Effector memory CD4-positive, alpha-beta T cell (primary cell): ENCODE data around the gene CDH12.
"Not testable (repeated sequence)": the region's sequence is repeated elsewhere in the genome, so short reads cannot be mapped to it uniquely, and the experiment has no call there.

Experiments used
- DNase-seq, 3 donors: peaks; one replicate each; pipeline ENCODE4 v3.0.0-alpha.2; 2020
- H3K27ac ChIP-seq: 2 replicates; pipeline ENCODE4 v1.7.0; 2013; ENCODE audit warnings: mild to moderate bottlenecking, low read length, moderate library complexity; ENCODE audit not compliant: insufficient read depth, poor library complexity, severe bottlenecking
- H3K27me3 ChIP-seq: replicated peaks from 2 replicates; pipeline ENCODE4 v1.7.0; 2013; ENCODE audit warnings: mild to moderate bottlenecking, low read length; ENCODE audit not compliant: insufficient read depth, control insufficient read depth, poor library complexity, severe bottlenecking
- H3K36me3 ChIP-seq: 2 replicates; pipeline ENCODE4 v1.7.0; 2013; ENCODE audit warnings: mild to moderate bottlenecking, low read length, moderate library complexity; ENCODE audit not compliant: control insufficient read depth, insufficient read depth
- H3K4me1 ChIP-seq: 2 replicates; pipeline ENCODE4 v1.7.0; 2013; ENCODE audit warnings: low read length, mild to moderate bottlenecking; ENCODE audit not compliant: control insufficient read depth, insufficient read depth, poor library complexity, severe bottlenecking
- H3K4me3 ChIP-seq: 2 replicates; pipeline ENCODE4 v1.7.0; 2013; ENCODE audit warnings: low read length, low read depth, mild to moderate bottlenecking; ENCODE audit not compliant: insufficient read depth, poor library complexity, severe bottlenecking
- H3K9me3 ChIP-seq: 2 replicates; pipeline ENCODE4 v1.7.0; 2013; ENCODE audit warnings: mild to moderate bottlenecking, low read length, moderate library complexity; ENCODE audit not compliant: control insufficient read depth

The CDH12 gene

GRCh38 chr5:22012893-22013292, 840.3 kb downstream of the CDH12 start:
- H3K36me3 ChIP-seq, H3K27ac ChIP-seq, H3K4me3 ChIP-seq: not testable (repeated sequence)

GRCh38 chr5:22010808-22011207, 842.3 kb downstream of the CDH12 start:
- not testable (repeated sequence) for H3K9me3 ChIP-seq, H3K27me3 ChIP-seq, DNase-seq, H3K36me3 ChIP-seq, H3K4me1 ChIP-seq, H3K27ac ChIP-seq, H3K4me3 ChIP-seq

More at GRCh38 chr5:22012893-22013292, 840.3 kb downstream of the CDH12 start:
- DNase-seq, H3K27me3 ChIP-seq, H3K4me1 ChIP-seq, H3K9me3 ChIP-seq: not testable (repeated sequence)

GRCh38 chr5:22001097-22001496, 852.0 kb downstream of the CDH12 start:
- H3K4me3 ChIP-seq, H3K27ac ChIP-seq, H3K9me3 ChIP-seq, DNase-seq, H3K27me3 ChIP-seq, H3K36me3 ChIP-seq, H3K4me1 ChIP-seq: not testable (repeated sequence)

- not testable (repeated sequence) for H3K27ac ChIP-seq, H3K4me1 ChIP-seq, H3K36me3 ChIP-seq, H3K27me3 ChIP-seq, H3K4me3 ChIP-seq, H3K9me3 ChIP-seq, DNase-seq
Observed at GRCh38 chr5:21985799-21986198, 867.3 kb downstream of the CDH12 start.

- H3K9me3 ChIP-seq, DNase-seq, H3K27me3 ChIP-seq, H3K4me3 ChIP-seq, H3K36me3 ChIP-seq, H3K4me1 ChIP-seq, H3K27ac ChIP-seq: not testable (repeated sequence)
Observed at GRCh38 chr5:21951571-21951970, 901.6 kb downstream of the CDH12 start.

GRCh38 chr5:21931116-21931515, 922.0 kb downstream of the CDH12 start:
- Histone ChIP-seq H3K36me3 (no peaks in the 10 kb centered on the region), H3K27ac (no peak overlapping the region), H3K9me3 (no peaks in the 10 kb centered on the region), H3K4me3 (no peak overlapping the region), H3K4me1 (no peaks in the 10 kb centered on the region), H3K27me3 (no peaks in the 10 kb centered on the region)
- DNase-seq: no peak

- Histone ChIP-seq H3K9me3 (no peaks in the 10 kb centered on the region), H3K27ac (no peak overlapping the region), H3K4me1 (no peaks in the 10 kb centered on the region), H3K36me3 (no peaks in the 10 kb centered on the region), H3K4me3 (no peak overlapping the region), H3K27me3 (no peaks in the 10 kb centered on the region)
- no peak for DNase-seq
Observed at GRCh38 chr5:21919414-21920022, 933.6 kb downstream of the CDH12 start.

GRCh38 chr5:21918451-21918850, 934.7 kb downstream of the CDH12 start:
- Histone ChIP-seq H3K36me3 (no peaks in the 10 kb centered on the region), H3K9me3 (no peaks in the 10 kb centered on the region), H3K4me3 (no peak overlapping the region), H3K27me3 (no peaks in the 10 kb centered on the region), H3K4me1 (no peaks in the 10 kb centered on the region), H3K27ac (no peak overlapping the region)
- no peak for DNase-seq

GRCh38 chr5:21910731-21911130, 942.4 kb downstream of the CDH12 start:
- no peaks in the 10 kb centered on the region for H3K36me3 ChIP-seq
- no peaks in the 10 kb centered on the region for H3K9me3 ChIP-seq
- no peak overlapping the region for H3K27ac ChIP-seq
- H3K27me3 ChIP-seq: no peaks in the 10 kb centered on the region
- no peak for DNase-seq
- no peak overlapping the region for H3K4me3 ChIP-seq
- H3K4me1 ChIP-seq: no peaks in the 10 kb centered on the region

- H3K4me3 ChIP-seq: no peak overlapping the region
- H3K27ac ChIP-seq: no peak overlapping the region
- no peak for DNase-seq
- no peaks in the 10 kb centered on the region for H3K4me1 ChIP-seq
- no peaks in the 10 kb centered on the region for H3K36me3 ChIP-seq
- H3K27me3 ChIP-seq: no peaks in the 10 kb centered on the region
- no peaks in the 10 kb centered on the region for H3K9me3 ChIP-seq
Observed at GRCh38 chr5:21895766-21896350, 957.3 kb downstream of the CDH12 start.
